Measurements from ENCODE around the gene COPS6. TPM values are rescaled to one million over a fixed set of nuclear protein-coding genes. Genes with fewer than 3 reads are reported as not detected.

Gene COPS6
- polyA plus RNA-seq, 1 donor (not counting 4 experiments of a cell fraction or from before 2014, with no cell fraction given): 171 TPM

- no peaks in the 10 kb centered on the region for H4K20me1 ChIP-seq (ENCODE audit: control insufficient read depth, extremely low read depth, insufficient read depth, low read length)
- H3K27ac ChIP-seq (ENCODE audit: control insufficient read depth, insufficient read depth, low read length): peak overlapping the region; percentile 97
- H3K4me3 ChIP-seq (ENCODE audit: control insufficient read depth in 2 of 3, extremely low read depth in 1 of 3, insufficient read depth in 2 of 3, low read depth in 1 of 3, low read length in 3 of 3): peak overlapping the region; percentile 89 to 96 (median 94)
- DNase-seq (ENCODE audit: low read depth, low spot score) (no peak), FAIRE-seq (no peak)
- H2AFZ ChIP-seq (ENCODE audit: control insufficient read depth, low read length): peak overlapping the region; percentile 99
- peak overlapping the region; percentile 97 for H3K9ac ChIP-seq (ENCODE audit: control insufficient read depth, extremely low read depth, insufficient read depth, low read length)
- dilution Hi-C loops (cut with MboI; ENCODE audit: extremely low pct_ligation_motif_present, low sequenced_read_pairs): no loop called here
- TF ChIP-seq EZH2 (IDR thresholded peaks at IDR 0.05; ENCODE audit: low read length): no peak
- no peak for TF ChIP-seq CTCF (optimal IDR thresholded peaks at IDR 0.05 in 1 of 3, IDR thresholded peaks at IDR 0.05 in 1 of 3, conservative IDR thresholded peaks at IDR 0.05 in 1 of 3; ENCODE audit: extremely low read depth in 1 of 3, insufficient read depth in 2 of 3, low read length in 3 of 3)
- H3K36me3 ChIP-seq (ENCODE audit: control insufficient read depth in 2 of 2, extremely low read depth in 1 of 2, insufficient read depth in 2 of 2, low read length in 2 of 2): peaks cover 0 to 2% of the 10 kb centered on the region in 2 experiments
- no peaks in the 10 kb centered on the region for H3K79me2 ChIP-seq (ENCODE audit: control insufficient read depth, insufficient read depth, low read length)
- H3K27me3 ChIP-seq (ENCODE audit: control insufficient read depth, extremely low read depth, insufficient read depth, low read length): no peaks in the 10 kb centered on the region
- peak overlapping the region; percentile 72 for H3K4me2 ChIP-seq (ENCODE audit: control insufficient read depth, extremely low read depth, insufficient read depth, low read depth, low read length)
- H3K4me1 ChIP-seq (ENCODE audit: control insufficient read depth, extremely low read depth, insufficient read depth, low read length): peaks cover 10% of the 10 kb centered on the region
- H3K9me1 ChIP-seq (ENCODE audit: control insufficient read depth, extremely low read depth, insufficient read depth, low read length): no peaks in the 10 kb centered on the region
- H3K9me3 ChIP-seq (ENCODE audit: control insufficient read depth, low read depth, low read length): no peaks in the 10 kb centered on the region
Measured at GRCh38 chr7:100126239-100126930, 37.6 kb downstream of the COPS6 start.

- peaks cover 10% of the 10 kb centered on the region for H3K4me1 ChIP-seq (ENCODE audit: control insufficient read depth, extremely low read depth, insufficient read depth, low read length)
- H3K27ac ChIP-seq (ENCODE audit: control insufficient read depth, insufficient read depth, low read length): peak within 1 kb of the TSS; percentile 97
- H3K36me3 ChIP-seq (ENCODE audit: control insufficient read depth in 2 of 2, extremely low read depth in 1 of 2, insufficient read depth in 2 of 2, low read length in 2 of 2): peaks cover 0 to 2% of the 10 kb centered on the region in 2 experiments
- H3K79me2 ChIP-seq (ENCODE audit: control insufficient read depth, insufficient read depth, low read length): no peaks in the 10 kb centered on the region
- peak; percentile 9 for FAIRE-seq
- H3K9ac ChIP-seq (ENCODE audit: control insufficient read depth, extremely low read depth, insufficient read depth, low read length): peak within 1 kb of the TSS; percentile 97
- H2AFZ ChIP-seq (ENCODE audit: control insufficient read depth, low read length): peak within 1 kb of the TSS; percentile 99
- no peak for DNase-seq (ENCODE audit: low read depth, low spot score)
- peak within 1 kb of the TSS; percentile 72 for H3K4me2 ChIP-seq (ENCODE audit: control insufficient read depth, extremely low read depth, insufficient read depth, low read depth, low read length)
- dilution Hi-C loops (cut with MboI; ENCODE audit: extremely low pct_ligation_motif_present, low sequenced_read_pairs): no loop called here
- no peaks in the 10 kb centered on the region for H3K9me3 ChIP-seq (ENCODE audit: control insufficient read depth, low read depth, low read length)
- H3K9me1 ChIP-seq (ENCODE audit: control insufficient read depth, extremely low read depth, insufficient read depth, low read length): no peaks in the 10 kb centered on the region
- H3K27me3 ChIP-seq (ENCODE audit: control insufficient read depth, extremely low read depth, insufficient read depth, low read length): no peaks in the 10 kb centered on the region
- H3K4me3 ChIP-seq (ENCODE audit: control insufficient read depth in 2 of 3, extremely low read depth in 1 of 3, insufficient read depth in 2 of 3, low read depth in 1 of 3, low read length in 3 of 3): peak within 1 kb of the TSS; percentile 89 to 96 (median 94)
- H4K20me1 ChIP-seq (ENCODE audit: control insufficient read depth, extremely low read depth, insufficient read depth, low read length): no peaks in the 10 kb centered on the region
- TF ChIP-seq EZH2 (IDR thresholded peaks at IDR 0.05; ENCODE audit: low read length): no peak
- no peak for TF ChIP-seq CTCF (optimal IDR thresholded peaks at IDR 0.05 in 1 of 3, IDR thresholded peaks at IDR 0.05 in 1 of 3, conservative IDR thresholded peaks at IDR 0.05 in 1 of 3; ENCODE audit: extremely low read depth in 1 of 3, insufficient read depth in 2 of 3, low read length in 3 of 3)
Measured at GRCh38 chr7:100126931-100127865, 38.4 kb downstream of the COPS6 start, which contains the start of gene MBLAC1. MBLAC1 (plus strand) TSS chr7:100126967; CDS start chr7:100127396, 429 bp downstream.

All from keratinocyte (primary cell).